ENCODE measurements around the gene NSDHL. TPM values are rescaled to one million over a fixed set of nuclear protein-coding genes. Genes with fewer than 3 reads are reported as not detected.

Gene NSDHL
- polyA plus RNA-seq, 2 of the 4 experiments (the other 2 are of a cell fraction), result 24.9 to 50.5 TPM

DNA sequence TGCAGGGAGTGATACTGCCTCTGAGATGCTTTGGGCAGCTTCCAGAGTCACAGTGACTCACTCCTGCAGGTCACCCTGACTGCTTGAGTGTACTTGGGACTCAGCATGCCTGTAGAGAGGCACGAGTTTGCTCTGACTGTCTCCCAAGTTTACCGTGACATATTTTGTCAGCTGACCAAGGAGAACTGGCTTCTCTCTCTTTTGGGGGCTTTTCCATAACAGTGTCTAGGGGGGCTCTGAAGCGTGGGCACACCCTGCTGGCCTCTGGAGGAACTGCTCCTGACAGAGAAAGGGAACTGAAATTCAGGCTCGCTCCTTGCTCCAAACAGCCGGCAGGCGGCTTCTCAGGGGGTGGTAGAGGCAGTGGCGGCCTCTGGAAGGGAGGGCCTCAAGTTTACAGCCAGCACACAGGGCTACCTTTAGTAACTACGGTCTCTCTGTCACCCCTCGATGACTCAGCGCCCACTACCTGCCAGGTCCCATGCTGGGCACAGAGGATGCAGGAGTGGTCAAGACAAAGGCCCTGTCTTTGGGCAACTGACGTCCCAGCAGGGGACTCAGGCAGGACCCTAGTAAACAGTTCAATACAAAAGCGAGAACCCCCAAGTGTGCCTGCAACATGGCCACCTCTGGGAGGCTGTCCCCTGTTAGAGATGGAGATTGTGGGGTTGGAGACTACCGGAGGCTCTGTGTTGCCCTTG, 84.8 kb downstream of the NSDHL start:
- POLR2A ChIA-PET, result no interaction called here

GRCh38 chrX:152917656-152918579, 87.1 kb downstream of the NSDHL start:
- no peak overlapping the region for H3K4me2 ChIP-seq
- no peak overlapping the region for H3K27ac ChIP-seq
- ChIA-PET CTCF (interaction anchor here (5.8 kb wide), 1 partner anchor 8 kb away, joined by 30 read pairs; no protein-coding TSS in a partner anchor), POLR2A (no interaction called here)
- H3K9me3 ChIP-seq, result no peaks in the 10 kb centered on the region
- FAIRE-seq (no peak), ATAC-seq (no peak), DNase-seq (ENCODE audit: low read depth in 1 of 2, low spot score in 1 of 2) (no peak)
- no peak overlapping the region for H3K4me3 ChIP-seq
- no peak for TF ChIP-seq BCL3 (IDR thresholded peaks at IDR 0.05)
- no peak for TF ChIP-seq FOSL2 (IDR thresholded peaks at IDR 0.05)
- TF ChIP-seq FOSL2 (CRISPR knock-in tag; IDR thresholded peaks at IDR 0.05), result no peak
- H3K4me1 ChIP-seq, result peaks cover 9% of the 10 kb centered on the region; the same call in 2 of the 3 replicates
- 92% methylated on average over 4 of the region's 21 CpGs for WGBS (ENCODE audit: missing lambda C conversion rate)

More for the DNA sequence above, 84.8 kb downstream of the NSDHL start:
- H3K4me1 ChIP-seq, result peaks cover 9% of the 10 kb centered on the region; the same call in 2 of the 3 replicates
- peak; percentile 37 to 51 for DNase-seq (ENCODE audit: low read depth in 1 of 2, low spot score in 1 of 2)
- no peaks in the 10 kb centered on the region for H3K9me3 ChIP-seq
- 40% methylated on average over 7 of the region's 13 CpGs for WGBS (ENCODE audit: missing lambda C conversion rate)
- no peak for FAIRE-seq
- TF ChIP-seq FOSL2 (IDR thresholded peaks at IDR 0.05) (no peak), FOSL2 (CRISPR knock-in tag; IDR thresholded peaks at IDR 0.05) (0 out of 2 replicates have a peak, but pooled peaks have one; percentile 26), HOXB5 (CRISPR knock-in tag; IDR thresholded peaks at IDR 0.05) (no peak), CTCF (IDR thresholded peaks at IDR 0.05) (peak; percentile 45), RAD21 (conservative IDR thresholded peaks at IDR 0.05 in 1 of 2, IDR thresholded peaks at IDR 0.05 in 1 of 2) (peak; percentile 21 to 45; a peak in 2 of 5 replicates), SMC3 (IDR thresholded peaks at IDR 0.05) (peak; percentile 23; the same call in 1 of the 3 replicates)
- H3K27ac ChIP-seq, result peak overlapping the region; percentile 21 to 62; a peak in 2 of 6 replicates
- no peak overlapping the region for H3K4me3 ChIP-seq
- CTCF ChIA-PET, result interaction anchor here (0.7 to 5.8 kb wide), 7 partner anchors 8 to 23 kb away, joined by 3 to 30 read pairs (median 7); no protein-coding TSS in a partner anchor
- peak overlapping the region; percentile 52 for H3K4me2 ChIP-seq
- peak; percentile 69 to 86 for ATAC-seq

GRCh38 chrX:152918707-152919106, 87.8 kb downstream of the NSDHL start:
- H3K4me3 ChIP-seq, result no peak overlapping the region
- no peak for ATAC-seq
- no peak overlapping the region for H3K4me2 ChIP-seq
- peaks cover 9% of the 10 kb centered on the region; the same call in 2 of the 3 replicates for H3K4me1 ChIP-seq
- WGBS (ENCODE audit: missing lambda C conversion rate), result 61% methylated on average over 5 of the region's 7 CpGs
- FAIRE-seq, result no peak
- CTCF ChIA-PET, result no interaction called here
- no peaks in the 10 kb centered on the region for H3K9me3 ChIP-seq
- POLR2A ChIA-PET, result no interaction called here
- no peak for DNase-seq (ENCODE audit: low read depth in 1 of 2, low spot score in 1 of 2)
- no peak for TF ChIP-seq JUNB (IDR thresholded peaks at IDR 0.05)
- TF ChIP-seq HOXA7 (CRISPR knock-in tag; IDR thresholded peaks at IDR 0.05), result no peak
- TF ChIP-seq HEYL (CRISPR knock-in tag; IDR thresholded peaks at IDR 0.05), result no peak
- no peak for TF ChIP-seq FOSB (CRISPR knock-in tag; IDR thresholded peaks at IDR 0.05)
- TF ChIP-seq HMGXB4 (CRISPR knock-in tag; IDR thresholded peaks at IDR 0.05; ENCODE audit: borderline replicate concordance), result no peak
- no peak for TF ChIP-seq SMC3 (IDR thresholded peaks at IDR 0.05)
- no peak for TF ChIP-seq EP300 (IDR thresholded peaks at IDR 0.05)
- TF ChIP-seq HOXB13 (CRISPR knock-in tag; IDR thresholded peaks at IDR 0.05; ENCODE audit: low read depth), result no peak
- TF ChIP-seq CHD2 (IDR thresholded peaks at IDR 0.05; ENCODE audit: low read length, partially characterized antibody), result no peak
- TF ChIP-seq ESRRA (IDR thresholded peaks at IDR 0.05; ENCODE audit: borderline replicate concordance, low read length), result no peak
- no peak for TF ChIP-seq SREBF2 (IDR thresholded peaks at IDR 0.05)
- TF ChIP-seq EHF (CRISPR knock-in tag; IDR thresholded peaks at IDR 0.05), result no peak
- no peak for TF ChIP-seq MYC (IDR thresholded peaks at IDR 0.05; ENCODE audit: borderline replicate concordance, low read length)
- TF ChIP-seq PHF8 (IDR thresholded peaks at IDR 0.05; ENCODE audit: borderline replicate concordance, low read depth), result no peak
- no peak for TF ChIP-seq ZFP36 (IDR thresholded peaks at IDR 0.05; ENCODE audit: borderline replicate concordance, partially characterized antibody)
- TF ChIP-seq RAD21 (conservative IDR thresholded peaks at IDR 0.05 in 1 of 2, IDR thresholded peaks at IDR 0.05 in 1 of 2), result no peak
- TF ChIP-seq POLR2A (IDR thresholded peaks at IDR 0.05; ENCODE audit: low read length), result no peak
- TF ChIP-seq HES2 (IDR thresholded peaks at IDR 0.05), result no peak
- H3K27ac ChIP-seq, result no peak overlapping the region
